GM21529 (cell line): ENCODE results near the gene TINCR.
"Not testable (repeated sequence)": the region's sequence is repeated elsewhere in the genome, so short reads cannot be mapped to it uniquely, and the experiment has no call there.

ENCODE experiments used
- ATAC-seq: cut with Tn5 transposase; IDR thresholded peaks from one replicate; pipeline ENCODE4 v1.9.1; 2021; ENCODE audit not compliant: unreplicated experiment

Gene TINCR

DNA sequence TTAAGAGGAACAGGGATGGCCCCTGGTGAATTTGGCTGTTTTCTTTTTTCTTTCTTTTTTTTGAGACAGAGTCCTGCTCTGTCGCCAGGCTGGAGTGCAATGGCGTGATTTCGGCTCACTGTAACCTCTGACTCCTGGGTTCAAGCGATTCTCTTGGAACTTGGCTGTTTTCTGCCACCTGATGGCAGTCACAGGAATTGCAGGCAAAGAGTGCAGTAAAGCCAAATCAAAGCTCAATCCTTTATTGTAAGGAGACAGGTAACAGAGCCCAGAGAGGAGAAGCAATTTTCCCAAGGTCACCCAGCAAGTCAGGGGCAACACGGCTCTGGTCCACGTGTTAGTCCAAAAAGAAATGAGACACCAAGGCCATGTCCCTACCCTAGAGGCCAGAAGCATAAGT lies 6.2 kb downstream of the TINCR start:
- no peak for ATAC-seq

DNA sequence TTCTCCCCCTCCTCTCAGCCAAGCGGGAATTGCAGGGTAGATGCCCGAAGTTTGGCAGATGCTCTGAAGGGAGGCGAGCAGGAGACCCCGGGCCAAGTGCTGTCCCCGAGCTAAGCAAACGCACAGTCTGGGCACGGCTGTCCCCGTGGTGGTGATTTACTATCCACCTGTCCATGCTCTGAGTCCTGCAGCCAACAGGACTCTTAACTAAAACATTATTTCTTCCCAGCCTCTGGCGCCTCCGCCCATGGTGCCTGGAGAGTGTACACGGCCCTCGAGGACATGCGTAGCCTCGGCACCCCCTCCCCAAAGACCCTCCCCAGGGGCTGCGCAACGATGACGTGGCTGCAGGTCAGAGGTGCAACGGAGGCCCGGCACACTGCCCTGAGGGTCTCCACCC lies 7.6 kb downstream of the TINCR start:
- no peak for ATAC-seq

DNA sequence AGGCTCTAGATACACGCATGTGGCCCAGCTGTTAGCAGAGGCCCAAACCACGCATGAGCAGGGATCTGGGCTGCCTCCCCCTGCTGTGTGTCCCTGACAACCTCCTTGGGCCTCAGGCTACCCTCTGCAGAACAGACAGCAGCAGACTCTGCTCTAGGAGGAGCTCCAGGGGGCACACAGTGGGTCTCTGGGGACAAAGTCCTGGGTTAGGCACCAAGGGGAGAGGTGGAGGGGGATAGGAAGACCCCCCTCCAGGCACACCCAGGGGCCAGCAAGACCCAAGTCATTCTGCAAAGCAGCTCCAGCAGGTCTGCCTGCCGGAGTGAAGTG lies 8.0 kb downstream of the TINCR start:
- ATAC-seq = no peak

- no peak for ATAC-seq
Measured at GRCh38 chr19:5558101-5558621, 9.6 kb downstream of the TINCR start.

DNA sequence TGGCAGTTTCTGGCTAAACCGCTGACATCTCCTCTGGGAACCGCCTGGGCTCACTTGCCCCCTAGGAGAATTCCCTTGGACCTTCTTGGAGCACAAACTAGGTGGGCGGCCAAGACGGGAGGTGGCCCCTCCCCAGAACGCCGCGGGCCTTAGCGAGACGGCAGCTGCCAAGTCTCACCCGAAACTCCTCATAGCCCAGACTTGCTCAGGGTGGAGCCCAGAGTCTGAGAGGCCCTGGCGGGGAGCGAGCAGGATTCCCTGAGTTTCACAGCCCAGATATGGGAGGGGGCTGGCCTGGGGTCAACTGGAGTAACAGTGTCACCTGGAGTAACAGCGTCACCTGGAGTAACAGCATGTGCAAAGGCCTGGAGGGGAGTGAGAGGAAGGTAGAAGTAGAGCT lies 10.1 kb downstream of the TINCR start:
- ATAC-seq = no peak

- no peak for ATAC-seq
Measured at GRCh38 chr19:5554828-5555227, 12.9 kb downstream of the TINCR start.

DNA sequence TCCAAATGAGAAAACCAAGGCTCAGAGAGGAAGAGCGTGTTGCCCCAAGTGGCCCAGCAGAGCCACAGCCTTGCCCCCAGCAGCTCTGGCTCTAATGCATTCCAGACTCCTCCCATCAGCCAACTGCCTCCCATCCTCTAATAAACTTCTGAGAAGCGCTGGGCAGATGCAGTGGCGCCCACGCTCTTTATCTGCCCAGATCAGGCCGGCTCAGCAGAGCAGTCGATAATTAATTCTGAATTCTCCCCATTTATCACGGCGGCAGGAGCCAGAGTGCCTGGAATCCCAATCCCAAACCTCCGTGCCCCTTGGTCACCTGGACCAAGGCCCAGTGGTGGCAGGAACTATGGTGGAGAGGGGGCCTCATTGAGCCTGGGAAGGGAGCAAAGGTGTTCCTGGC lies 13.9 kb downstream of the TINCR start:
- no peak for ATAC-seq

DNA sequence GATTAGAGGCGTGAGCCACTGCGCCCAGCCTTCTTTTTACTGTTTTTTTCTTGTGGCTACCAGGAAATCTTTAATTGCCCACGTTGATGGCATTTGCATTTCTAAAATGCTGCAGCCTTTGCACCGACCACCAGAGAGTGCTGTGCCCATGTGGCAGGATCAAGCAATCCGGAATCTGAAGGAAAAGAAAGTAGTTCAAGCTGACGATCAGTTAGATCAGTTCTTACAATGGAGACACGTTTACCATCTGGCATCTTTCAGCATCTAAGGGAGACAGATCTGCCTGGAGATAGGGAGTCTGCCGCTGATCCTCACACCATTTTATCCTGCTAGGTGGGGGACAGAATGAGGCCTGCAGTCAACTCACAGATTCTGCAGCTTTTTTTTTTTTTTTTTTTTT lies 19.9 kb downstream of the TINCR start:
- ATAC-seq = no peak

DNA sequence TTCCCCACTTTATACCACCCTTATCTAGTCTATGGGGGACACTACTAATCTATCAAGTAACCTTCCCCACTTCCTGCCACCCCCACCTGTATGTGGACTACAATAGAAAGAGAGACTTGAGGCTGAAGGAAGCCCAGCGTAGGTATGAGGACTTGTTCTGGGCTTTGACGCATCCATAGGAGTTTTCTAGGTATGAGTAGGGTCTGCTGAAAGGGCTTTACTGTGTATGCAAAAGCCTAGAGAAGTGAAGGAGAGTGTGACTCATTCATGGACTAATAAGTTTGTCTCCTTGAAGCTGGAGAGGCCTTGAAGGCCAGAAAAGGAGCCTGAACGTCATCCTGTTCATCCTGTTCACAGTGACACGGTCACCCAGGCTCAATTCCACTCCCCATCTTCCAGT lies 21.8 kb downstream of the TINCR start:
- ATAC-seq = no peak

GRCh38 chr19:5545051-5545450 lies 22.7 kb downstream of the TINCR start:
- no peak for ATAC-seq

GRCh38 chr19:5542665-5543064 lies 25.1 kb downstream of the TINCR start:
- ATAC-seq = no peak

GRCh38 chr19:5541456-5541855 lies 26.3 kb downstream of the TINCR start:
- ATAC-seq = no peak

GRCh38 chr19:5540208-5540607 lies 27.5 kb downstream of the TINCR start:
- ATAC-seq = no peak

DNA sequence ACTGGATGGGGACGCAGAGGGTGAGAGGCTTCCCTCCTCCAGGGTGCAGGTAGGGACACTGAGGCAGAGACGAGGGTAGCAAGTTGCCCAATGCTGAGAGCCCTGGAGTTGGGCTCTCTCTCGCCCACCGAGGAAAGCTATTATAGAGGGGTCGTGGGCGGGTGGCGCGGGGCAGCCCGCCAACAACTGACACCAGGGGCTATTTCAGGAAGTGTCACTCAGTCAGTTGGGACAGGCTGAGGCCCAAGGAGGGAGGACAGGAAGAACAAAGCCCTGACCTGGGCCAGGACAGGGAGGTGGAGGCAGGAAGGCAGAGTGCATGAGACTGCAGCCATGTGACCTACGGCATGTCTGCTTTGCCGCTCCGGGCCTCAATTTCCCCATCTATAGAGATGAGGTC lies 29.9 kb downstream of the TINCR start:
- no peak for ATAC-seq

GRCh38 chr19:5536982-5537579 lies 30.7 kb downstream of the TINCR start:
- not testable (repeated sequence) for ATAC-seq

DNA sequence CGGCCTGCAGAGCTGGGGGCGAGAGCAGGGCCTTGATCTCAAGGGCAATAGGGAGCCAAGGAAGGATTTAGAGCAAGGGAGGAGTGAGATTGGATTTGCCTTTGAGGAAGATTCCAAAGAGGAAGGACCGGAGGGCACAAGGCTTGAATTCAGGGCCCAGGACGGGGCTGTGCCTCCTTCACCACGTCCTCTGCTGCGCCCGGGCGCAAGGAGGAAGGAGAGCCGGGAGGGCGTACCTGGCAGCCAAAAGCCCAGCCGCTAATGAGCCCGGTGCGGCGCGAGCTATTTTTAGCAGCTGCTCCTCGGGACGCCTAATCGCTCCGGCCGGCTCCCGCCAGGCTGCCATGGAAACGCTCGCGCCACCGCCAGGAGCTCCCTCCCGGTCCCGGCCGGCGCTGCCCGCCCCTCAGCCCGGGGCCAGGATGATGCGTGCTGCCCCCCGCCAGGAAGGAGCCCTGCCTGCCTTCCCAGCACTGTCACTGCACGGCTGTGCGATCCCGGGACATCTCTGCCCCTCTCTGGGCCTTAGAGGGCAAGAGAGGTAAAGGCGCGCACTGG lies 31.3 kb downstream of the TINCR start:
- ATAC-seq = no peak

DNA sequence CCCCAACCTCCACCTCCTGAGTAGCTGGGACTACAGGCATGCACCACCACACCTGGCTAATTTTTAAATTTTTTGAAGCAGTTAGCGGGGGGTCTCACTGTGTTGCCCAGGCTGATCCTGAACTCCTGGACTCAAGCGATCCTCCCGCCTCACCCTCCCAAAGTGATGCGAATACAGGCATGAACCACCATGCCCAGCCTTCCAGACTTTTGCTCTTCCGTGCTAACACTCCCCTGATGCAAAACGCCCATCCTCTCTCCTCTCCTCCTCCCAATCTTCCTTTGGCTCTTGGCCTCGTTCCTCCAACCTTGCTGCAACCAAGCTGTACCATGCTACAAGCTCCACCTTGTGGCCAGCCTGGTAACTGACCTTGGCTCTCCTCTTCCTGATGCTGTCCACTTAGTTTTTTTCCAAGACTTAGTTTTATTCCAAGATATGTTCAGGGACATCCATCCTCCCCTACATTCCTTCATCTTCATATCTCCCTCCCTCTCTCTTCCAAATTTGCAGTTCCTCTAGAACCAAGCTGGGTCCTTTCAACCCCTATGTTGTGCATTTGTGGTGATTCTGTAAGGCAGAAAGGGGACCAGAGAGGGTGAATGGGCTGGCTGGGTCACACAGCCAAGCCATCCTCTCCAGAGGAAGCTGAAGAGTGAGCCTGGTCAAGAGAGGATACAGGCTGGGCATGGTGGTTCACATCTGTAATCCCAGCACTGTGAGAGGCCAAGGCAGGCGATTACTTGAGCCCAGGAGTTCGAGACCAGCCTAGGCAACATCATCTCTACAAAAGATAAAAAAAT lies 32.8 kb downstream of the TINCR start:
- no peak for ATAC-seq

DNA sequence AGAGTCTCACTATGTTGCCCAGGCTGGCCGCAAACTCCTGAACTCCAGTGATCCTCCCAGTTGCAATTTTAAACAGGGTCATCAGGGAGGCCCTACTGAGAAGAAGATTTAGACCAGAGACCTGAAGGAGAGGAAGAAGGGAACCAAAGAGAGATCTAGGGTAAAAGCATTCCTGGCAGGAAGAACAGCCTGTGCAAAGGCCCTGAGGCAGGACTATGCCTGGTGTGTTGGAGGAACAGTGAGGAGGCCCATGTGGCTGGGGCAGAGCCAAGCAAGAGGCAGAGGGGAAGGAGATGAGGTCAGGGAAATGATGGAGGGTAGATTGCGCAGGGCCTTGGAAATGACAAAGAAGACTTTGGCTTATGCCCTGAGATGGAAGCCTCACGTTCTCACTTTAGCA lies 34.5 kb downstream of the TINCR start:
- no peak for ATAC-seq

DNA sequence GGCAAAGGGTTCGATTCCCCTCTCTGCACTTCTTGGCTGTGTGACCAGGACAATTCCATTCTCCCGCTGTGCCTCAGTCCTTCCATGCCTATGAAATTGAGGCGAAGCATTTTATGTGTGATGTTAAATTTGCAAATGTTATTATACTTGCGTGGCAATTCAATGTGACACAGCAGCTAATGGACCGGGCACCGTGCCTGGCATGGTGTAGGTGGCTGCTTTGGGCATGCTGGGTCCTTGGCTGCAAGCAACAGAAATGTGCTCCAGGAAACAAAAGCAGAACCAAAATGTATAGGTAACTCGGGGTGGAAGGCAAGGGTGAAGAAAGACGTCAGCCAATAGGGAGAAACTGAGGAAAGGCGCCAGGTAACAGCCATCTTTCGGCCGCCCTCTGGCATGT lies 37.1 kb downstream of the TINCR start:
- ATAC-seq = no peak

DNA sequence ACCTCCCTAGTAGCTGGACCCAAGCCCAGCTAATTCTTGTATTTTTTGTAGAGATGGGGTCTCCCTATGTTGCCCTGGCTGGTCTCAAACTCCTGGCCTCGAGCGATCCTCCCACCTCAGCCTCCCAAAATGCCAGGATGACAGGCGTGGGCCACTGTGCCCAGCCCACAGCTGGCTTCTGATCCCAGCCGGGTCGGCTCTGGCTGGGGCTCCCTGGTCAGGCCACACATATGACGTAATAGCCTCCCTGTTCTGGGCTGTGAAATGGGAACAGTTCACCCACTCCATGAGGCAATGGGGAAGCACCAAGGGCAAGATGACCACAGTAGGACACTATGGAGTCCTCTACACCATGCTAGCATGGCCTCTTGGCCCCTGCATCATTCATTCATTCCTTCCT lies 41.1 kb downstream of the TINCR start:
- no peak for ATAC-seq

- ATAC-seq = no peak
Measured at GRCh38 chr19:5524081-5524480, 43.7 kb downstream of the TINCR start.

DNA sequence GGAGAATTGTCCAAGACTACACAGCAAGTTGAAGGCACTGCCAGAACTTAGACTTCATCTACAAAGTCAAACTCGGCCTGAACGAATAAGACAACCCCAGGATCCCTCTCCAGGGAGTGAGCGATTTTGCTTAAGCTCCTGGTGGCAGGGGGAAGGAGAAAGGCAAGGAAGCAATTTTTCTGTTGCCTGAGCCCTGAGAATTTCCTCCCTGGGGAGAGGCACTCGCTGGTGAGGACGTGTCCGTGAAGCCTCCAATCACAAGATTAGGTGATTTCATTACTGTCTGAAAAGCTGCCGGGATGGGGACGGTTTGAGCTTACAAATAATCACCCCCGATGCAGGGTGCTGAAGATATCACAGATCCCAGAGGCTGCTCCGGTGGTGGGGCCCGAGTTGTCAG lies 45.6 kb downstream of the TINCR start:
- ATAC-seq = no peak
